Liver (tissue), 9 donors: ENCODE data around the gene CDC16. TPM values are rescaled to one million over a fixed set of nuclear protein-coding genes. Genes with fewer than 3 reads are reported as not detected.

ENCODE experiments used
- DNase-seq: peaks from one replicate; pipeline ENCODE4 v3.0.0-alpha.2; 2017; ENCODE audit warnings: low spot score
- H3K27ac ChIP-seq, 2 donors: one replicate each; pipeline ENCODE4 v1.7.0; 2013; ENCODE audit warnings: inconsistent platforms in 2 of 2, low read length in 2 of 2, control low read depth in 1 of 2, low read depth in 1 of 2, mild to moderate bottlenecking in 1 of 2
- H3K27me3 ChIP-seq, 4 donors: one replicate each; pipeline versions ENCODE4 v1.6.1 to v1.7.0; 2013; ENCODE audit warnings: low read length in 3 of 4, inconsistent platforms in 1 of 4, mild to moderate bottlenecking in 1 of 4, moderate library complexity in 1 of 4; ENCODE audit not compliant: control insufficient read depth in 4 of 4, insufficient read depth in 4 of 4
- H3K36me3 ChIP-seq, 4 donors: one replicate each; pipeline versions ENCODE4 v1.6.1 to v1.7.0; 2013; ENCODE audit warnings: low read length in 3 of 4, mild to moderate bottlenecking in 3 of 4, low read depth in 1 of 4, moderate library complexity in 1 of 4; ENCODE audit not compliant: control insufficient read depth in 4 of 4, insufficient read depth in 3 of 4
- H3K4me1 ChIP-seq, 4 donors: one replicate each; pipeline versions ENCODE4 v1.6.1 to v1.7.0; 2013; ENCODE audit warnings: low read length in 3 of 4, mild to moderate bottlenecking in 3 of 4, moderate library complexity in 1 of 4; ENCODE audit not compliant: control insufficient read depth in 4 of 4, insufficient read depth in 4 of 4
- H3K4me3 ChIP-seq, 3 donors: one replicate each; pipeline versions ENCODE4 v1.6.1 to v1.7.0; 2013; ENCODE audit warnings: low read length in 3 of 3, control low read depth in 1 of 3, low read depth in 1 of 3, mild to moderate bottlenecking in 1 of 3
- H3K9ac ChIP-seq, 2 donors: one replicate each; pipeline ENCODE4 v1.7.0; 2013; ENCODE audit warnings: low read length in 2 of 2, mild to moderate bottlenecking in 2 of 2, moderate library complexity in 2 of 2, control low read depth in 1 of 2, low read depth in 1 of 2
- H3K9me3 ChIP-seq, 4 donors: one replicate each; pipeline versions ENCODE4 v1.6.1 to v1.7.0; 2013; ENCODE audit warnings: low read length in 3 of 4; ENCODE audit not compliant: control insufficient read depth in 4 of 4
- EGR1 ChIP-seq, 2 donors: IDR thresholded peaks; 2 replicates each; pipeline ENCODE4 v1.6.1; 2016 to 2018; ENCODE audit warnings: antibody characterized with exemption in 2 of 2, low read depth in 2 of 2
- FOXA1 ChIP-seq: IDR thresholded peaks from 2 replicates; pipeline ENCODE4 v1.6.1; 2016; ENCODE audit warnings: antibody characterized with exemption
- FOXA2 ChIP-seq: IDR thresholded peaks from 2 replicates; pipeline ENCODE4 v1.6.1; 2016; ENCODE audit warnings: antibody characterized with exemption
- GABPA ChIP-seq, 2 donors: IDR thresholded peaks in 1 of 2; conservative IDR thresholded peaks in 1 of 2; 2 replicates each; pipeline ENCODE4 v1.6.1; 2016; ENCODE audit warnings: antibody characterized with exemption in 2 of 2, mild to moderate bottlenecking in 1 of 2, moderate library complexity in 1 of 2
- HNF4A ChIP-seq, 2 donors: conservative IDR thresholded peaks; 2 replicates each; pipeline ENCODE4 v1.6.1; 2016; ENCODE audit warnings: antibody characterized with exemption in 2 of 2, mild to moderate bottlenecking in 2 of 2
- HNF4G ChIP-seq: IDR thresholded peaks from 2 replicates; pipeline ENCODE4 v1.6.1; 2016; ENCODE audit warnings: antibody characterized with exemption
- JUND ChIP-seq, 2 donors: IDR thresholded peaks; 2 replicates each; pipeline ENCODE4 v1.6.1; 2016; ENCODE audit warnings: antibody characterized with exemption in 2 of 2
- NR2F2 ChIP-seq: IDR thresholded peaks from 2 replicates; pipeline ENCODE4 v1.6.1; 2016; ENCODE audit warnings: antibody characterized with exemption
- RAD21 ChIP-seq, 2 donors: IDR thresholded peaks; 2 replicates each; pipeline ENCODE4 v1.6.1; 2016; ENCODE audit warnings: antibody characterized with exemption in 2 of 2, mild to moderate bottlenecking in 2 of 2
- RXRA ChIP-seq, 2 donors: IDR thresholded peaks; 2 replicates each; pipeline ENCODE4 v1.6.1; 2017 to 2018; ENCODE audit warnings: antibody characterized with exemption in 2 of 2, mild to moderate bottlenecking in 1 of 2
- SP1 ChIP-seq: IDR thresholded peaks from 2 replicates; pipeline ENCODE4 v1.6.1; 2018; ENCODE audit warnings: antibody characterized with exemption, mild to moderate bottlenecking
- TAF1 ChIP-seq: conservative IDR thresholded peaks from 2 replicates; pipeline ENCODE4 v1.6.1; 2016; ENCODE audit warnings: antibody characterized with exemption, mild to moderate bottlenecking
- YY1 ChIP-seq: IDR thresholded peaks from 2 replicates; pipeline ENCODE4 v1.6.1; 2016; ENCODE audit warnings: antibody characterized with exemption, mild to moderate bottlenecking
- WGBS: extraction: QIAGEN DNeasy Blood & Tissue Kit; methylation state at CpG from one replicate; pipeline ENCODE4 v1.1.7; 2013; 5-methylcytosine and 5-hydroxymethylcytosine counted together
- polyA plus RNA-seq, 2 donors: library from polyadenylated mRNA; stranded (reverse) in 1 of 2; unstranded in 1 of 2; fragments of 200-250 nt in 1 of 2; fragments of >200 nt in 1 of 2; fragmentation: Nextera tagmentation in 1 of 2; extraction: Ambion mirVana in 1 of 2; gene quantifications; one replicate each; pipeline versions ENCODE4 v1.2.1 to v1.2.3, GENCODE V29; 2013 to 2015
- total RNA-seq, 2 donors: library from RNA; depleted of rRNA; stranded (reverse); fragments of >200 nt; gene quantifications; one replicate each; pipeline ENCODE4 v1.2.3, GENCODE V29; 2014
- TF ChIP-seq, protein P1 (sequence below): IDR thresholded peaks from 2 replicates; pipeline ENCODE4 v1.6.1; 2016; ENCODE audit warnings: antibody characterized with exemption
- TF ChIP-seq, protein P2 (sequence below): IDR thresholded peaks from 2 replicates; pipeline ENCODE4 v1.6.1; 2016; ENCODE audit warnings: antibody characterized with exemption, mild to moderate bottlenecking
- TF ChIP-seq, protein P3 (sequence below): IDR thresholded peaks from 2 replicates; pipeline ENCODE4 v1.6.1; 2016; ENCODE audit warnings: antibody characterized with exemption
- TF ChIP-seq, protein P4 (sequence below): fragments of 150-350 bp; IDR thresholded peaks from 2 replicates; pipeline ENCODE4 v1.5.1; 2017; ENCODE audit warnings: improper control_type of control experiment, low read depth, low read length; ENCODE audit not compliant: missing input control
- TF ChIP-seq, protein P5 (sequence below): IDR thresholded peaks from 2 replicates; pipeline ENCODE4 v1.6.1; 2016; ENCODE audit warnings: antibody characterized with exemption
- donor health status: healthy.
- donor health status: healthy.
- donor health status: healthy.
- donor health status: healthy.
- donor health status: healthy.

Gene CDC16
- total and polyA plus RNA-seq, 4 donors, result 23.0 to 38.7 (median 30.8) TPM

DNA sequence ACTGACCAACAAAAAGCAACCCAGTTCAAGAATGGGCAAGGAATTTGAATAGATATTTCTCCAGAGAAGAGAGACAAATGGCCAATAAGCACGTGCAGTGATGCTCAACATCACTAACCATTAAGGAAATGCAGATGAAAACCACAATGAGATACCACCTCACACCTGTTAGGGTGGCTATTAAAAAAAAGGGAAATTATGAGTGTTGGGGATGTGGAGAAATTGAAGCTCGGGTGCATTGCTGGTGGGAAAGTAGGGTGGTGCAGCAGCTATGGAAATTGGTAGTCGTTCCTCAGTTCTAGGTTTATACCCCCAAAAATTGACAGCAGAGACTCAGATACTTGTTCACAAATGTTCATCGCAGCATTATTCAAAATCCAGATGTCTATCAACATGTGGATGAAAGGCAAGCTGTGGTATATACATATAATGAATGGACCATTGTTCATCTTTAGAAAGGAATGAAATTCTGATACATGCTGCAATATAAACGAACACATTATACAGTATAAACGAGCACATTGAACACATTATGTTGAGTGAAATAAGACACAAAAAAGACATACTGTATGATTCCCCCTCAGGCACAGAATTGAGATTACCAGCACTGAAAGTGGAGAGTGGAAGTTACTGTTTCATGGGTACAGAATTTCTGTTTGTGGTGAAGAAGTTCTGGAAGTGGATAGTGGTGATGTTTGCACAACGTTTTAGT lies 80.5 kb downstream of the CDC16 start:
- H3K9me3 ChIP-seq, result no peaks in the 10 kb centered on the region
- H3K4me1 ChIP-seq, result peaks cover 3 to 20% (median 12%) of the 10 kb centered on the region in 4 donors
- WGBS, result 25% methylated on average over 7 of the region's 7 CpGs
- no peak for DNase-seq
- peak overlapping the region; percentile 83 to 100 (median 85) for H3K4me3 ChIP-seq
- H3K9ac ChIP-seq, result peak overlapping the region; percentile 23 to 74
- TF ChIP-seq, protein P1, sequence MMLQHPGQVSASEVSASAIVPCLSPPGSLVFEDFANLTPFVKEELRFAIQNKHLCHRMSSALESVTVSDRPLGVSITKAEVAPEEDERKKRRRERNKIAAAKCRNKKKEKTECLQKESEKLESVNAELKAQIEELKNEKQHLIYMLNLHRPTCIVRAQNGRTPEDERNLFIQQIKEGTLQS, result no peak
- TF ChIP-seq SP1 (no peak), YY1 (no peak), FOXA1 (no peak), TAF1 (no peak), NR2F2 (no peak), GABPA (IDR thresholded peaks at IDR 0.05 in 1 of 2, conservative IDR thresholded peaks at IDR 0.05 in 1 of 2) (no peak), FOXA2 (no peak), RXRA (IDR thresholded peaks at IDR 0.05) (no peak)
- TF ChIP-seq, protein P2, sequence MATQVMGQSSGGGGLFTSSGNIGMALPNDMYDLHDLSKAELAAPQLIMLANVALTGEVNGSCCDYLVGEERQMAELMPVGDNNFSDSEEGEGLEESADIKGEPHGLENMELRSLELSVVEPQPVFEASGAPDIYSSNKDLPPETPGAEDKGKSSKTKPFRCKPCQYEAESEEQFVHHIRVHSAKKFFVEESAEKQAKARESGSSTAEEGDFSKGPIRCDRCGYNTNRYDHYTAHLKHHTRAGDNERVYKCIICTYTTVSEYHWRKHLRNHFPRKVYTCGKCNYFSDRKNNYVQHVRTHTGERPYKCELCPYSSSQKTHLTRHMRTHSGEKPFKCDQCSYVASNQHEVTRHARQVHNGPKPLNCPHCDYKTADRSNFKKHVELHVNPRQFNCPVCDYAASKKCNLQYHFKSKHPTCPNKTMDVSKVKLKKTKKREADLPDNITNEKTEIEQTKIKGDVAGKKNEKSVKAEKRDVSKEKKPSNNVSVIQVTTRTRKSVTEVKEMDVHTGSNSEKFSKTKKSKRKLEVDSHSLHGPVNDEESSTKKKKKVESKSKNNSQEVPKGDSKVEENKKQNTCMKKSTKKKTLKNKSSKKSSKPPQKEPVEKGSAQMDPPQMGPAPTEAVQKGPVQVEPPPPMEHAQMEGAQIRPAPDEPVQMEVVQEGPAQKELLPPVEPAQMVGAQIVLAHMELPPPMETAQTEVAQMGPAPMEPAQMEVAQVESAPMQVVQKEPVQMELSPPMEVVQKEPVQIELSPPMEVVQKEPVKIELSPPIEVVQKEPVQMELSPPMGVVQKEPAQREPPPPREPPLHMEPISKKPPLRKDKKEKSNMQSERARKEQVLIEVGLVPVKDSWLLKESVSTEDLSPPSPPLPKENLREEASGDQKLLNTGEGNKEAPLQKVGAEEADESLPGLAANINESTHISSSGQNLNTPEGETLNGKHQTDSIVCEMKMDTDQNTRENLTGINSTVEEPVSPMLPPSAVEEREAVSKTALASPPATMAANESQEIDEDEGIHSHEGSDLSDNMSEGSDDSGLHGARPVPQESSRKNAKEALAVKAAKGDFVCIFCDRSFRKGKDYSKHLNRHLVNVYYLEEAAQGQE, result no peak
- TF ChIP-seq, protein P3, sequence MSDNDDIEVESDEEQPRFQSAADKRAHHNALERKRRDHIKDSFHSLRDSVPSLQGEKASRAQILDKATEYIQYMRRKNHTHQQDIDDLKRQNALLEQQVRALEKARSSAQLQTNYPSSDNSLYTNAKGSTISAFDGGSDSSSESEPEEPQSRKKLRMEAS, result no peak
- TF ChIP-seq, protein P4, sequence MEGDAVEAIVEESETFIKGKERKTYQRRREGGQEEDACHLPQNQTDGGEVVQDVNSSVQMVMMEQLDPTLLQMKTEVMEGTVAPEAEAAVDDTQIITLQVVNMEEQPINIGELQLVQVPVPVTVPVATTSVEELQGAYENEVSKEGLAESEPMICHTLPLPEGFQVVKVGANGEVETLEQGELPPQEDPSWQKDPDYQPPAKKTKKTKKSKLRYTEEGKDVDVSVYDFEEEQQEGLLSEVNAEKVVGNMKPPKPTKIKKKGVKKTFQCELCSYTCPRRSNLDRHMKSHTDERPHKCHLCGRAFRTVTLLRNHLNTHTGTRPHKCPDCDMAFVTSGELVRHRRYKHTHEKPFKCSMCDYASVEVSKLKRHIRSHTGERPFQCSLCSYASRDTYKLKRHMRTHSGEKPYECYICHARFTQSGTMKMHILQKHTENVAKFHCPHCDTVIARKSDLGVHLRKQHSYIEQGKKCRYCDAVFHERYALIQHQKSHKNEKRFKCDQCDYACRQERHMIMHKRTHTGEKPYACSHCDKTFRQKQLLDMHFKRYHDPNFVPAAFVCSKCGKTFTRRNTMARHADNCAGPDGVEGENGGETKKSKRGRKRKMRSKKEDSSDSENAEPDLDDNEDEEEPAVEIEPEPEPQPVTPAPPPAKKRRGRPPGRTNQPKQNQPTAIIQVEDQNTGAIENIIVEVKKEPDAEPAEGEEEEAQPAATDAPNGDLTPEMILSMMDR, result no peak
- TF ChIP-seq, protein P5, sequence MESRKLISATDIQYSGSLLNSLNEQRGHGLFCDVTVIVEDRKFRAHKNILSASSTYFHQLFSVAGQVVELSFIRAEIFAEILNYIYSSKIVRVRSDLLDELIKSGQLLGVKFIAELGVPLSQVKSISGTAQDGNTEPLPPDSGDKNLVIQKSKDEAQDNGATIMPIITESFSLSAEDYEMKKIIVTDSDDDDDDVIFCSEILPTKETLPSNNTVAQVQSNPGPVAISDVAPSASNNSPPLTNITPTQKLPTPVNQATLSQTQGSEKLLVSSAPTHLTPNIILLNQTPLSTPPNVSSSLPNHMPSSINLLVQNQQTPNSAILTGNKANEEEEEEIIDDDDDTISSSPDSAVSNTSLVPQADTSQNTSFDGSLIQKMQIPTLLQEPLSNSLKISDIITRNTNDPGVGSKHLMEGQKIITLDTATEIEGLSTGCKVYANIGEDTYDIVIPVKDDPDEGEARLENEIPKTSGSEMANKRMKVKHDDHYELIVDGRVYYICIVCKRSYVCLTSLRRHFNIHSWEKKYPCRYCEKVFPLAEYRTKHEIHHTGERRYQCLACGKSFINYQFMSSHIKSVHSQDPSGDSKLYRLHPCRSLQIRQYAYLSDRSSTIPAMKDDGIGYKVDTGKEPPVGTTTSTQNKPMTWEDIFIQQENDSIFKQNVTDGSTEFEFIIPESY, result no peak
- H3K36me3 ChIP-seq, result no peaks in the 10 kb centered on the region
- no peaks in the 10 kb centered on the region for H3K27me3 ChIP-seq
- H3K27ac ChIP-seq, result peak overlapping the region; percentile 82 to 91

DNA sequence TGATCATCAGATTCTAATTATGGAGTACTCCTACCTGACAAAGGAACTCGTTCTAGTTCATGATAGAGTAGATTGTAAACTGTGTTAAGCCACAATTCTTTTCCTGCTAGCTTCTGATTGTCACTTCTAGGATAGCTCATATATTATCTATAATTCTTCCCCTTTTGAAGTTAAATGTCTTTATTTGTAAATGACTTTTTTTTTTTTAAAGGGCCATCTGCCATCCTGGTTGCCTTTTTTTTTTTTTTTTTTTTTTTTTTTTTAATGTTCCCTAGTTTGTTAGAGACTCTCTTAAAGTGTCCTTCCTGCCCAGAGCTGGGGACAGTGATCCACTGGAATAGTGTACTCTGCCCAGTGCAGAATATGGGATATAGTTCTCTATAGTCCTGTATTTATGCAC lies 83.9 kb downstream of the CDC16 start:
- Histone ChIP-seq H3K4me1 (peaks cover 3 to 18% (median 11%) of the 10 kb centered on the region in 4 donors), H3K9ac (no peak overlapping the region), H3K36me3 (peaks cover 0 to 19% (median 17%) of the 10 kb centered on the region in 4 donors), H3K27ac (no peak overlapping the region), H3K27me3 (no peaks in the 10 kb centered on the region), H3K4me3 (no peak overlapping the region), H3K9me3 (no peaks in the 10 kb centered on the region)
- 52% methylated on average over 1 of the region's 1 CpG for WGBS
- no peak for DNase-seq
- TF ChIP-seq JUND (IDR thresholded peaks at IDR 0.05) (no peak), RXRA (IDR thresholded peaks at IDR 0.05) (no peak), HNF4A (conservative IDR thresholded peaks at IDR 0.05) (no peak), HNF4G (no peak), FOXA2 (no peak), FOXA1 (no peak), TAF1 (no peak), RAD21 (IDR thresholded peaks at IDR 0.05) (no peak), NR2F2 (no peak), GABPA (IDR thresholded peaks at IDR 0.05 in 1 of 2, conservative IDR thresholded peaks at IDR 0.05 in 1 of 2) (no peak), YY1 (no peak), EGR1 (IDR thresholded peaks at IDR 0.05; ENCODE audit: low read depth in 2 of 2) (no peak)
- TF ChIP-seq, protein P1, result no peak
- TF ChIP-seq, protein P4, result no peak
- TF ChIP-seq, protein P5, result no peak
